NCI-H2196 (cell line): ENCODE results near the gene POLR2M.

Source experiments
- DNase-seq: peaks from one replicate; lab custom pipeline; 2025; ENCODE audit not compliant: unreplicated experiment; lab: John Stamatoyannopoulos, UW

The POLR2M gene

GRCh38 chr15:57735891-57736290 lies 29.4 kb downstream of the POLR2M start:
- DNase-seq, result no peak

GRCh38 chr15:57736591-57736990 lies 30.1 kb downstream of the POLR2M start:
- DNase-seq, result no peak

- no peak for DNase-seq
These were observed 32.3 kb downstream of the POLR2M start for GRCh38 chr15:57738734-57739237.

- no peak for DNase-seq
These were observed 33.5 kb downstream of the POLR2M start for GRCh38 chr15:57740048-57740447.

- no peak for DNase-seq
These were observed 34.6 kb downstream of the POLR2M start for GRCh38 chr15:57741089-57741488.

GRCh38 chr15:57743424-57743823 lies 36.9 kb downstream of the POLR2M start:
- DNase-seq, result no peak

- no peak for DNase-seq
These were observed 40.3 kb downstream of the POLR2M start for GRCh38 chr15:57746786-57747185.

GRCh38 chr15:57747206-57747896 lies 40.8 kb downstream of the POLR2M start:
- DNase-seq, result no peak

- peak; percentile 1 for DNase-seq
These were observed 44.8 kb downstream of the POLR2M start for GRCh38 chr15:57751177-57751800.

GRCh38 chr15:57752436-57752835 lies 45.9 kb downstream of the POLR2M start:
- DNase-seq, result no peak

GRCh38 chr15:57752840-57753239 lies 46.3 kb downstream of the POLR2M start:
- no peak for DNase-seq

GRCh38 chr15:57756466-57756865 lies 50.0 kb downstream of the POLR2M start:
- DNase-seq, result no peak

GRCh38 chr15:57758560-57758959 lies 52.0 kb downstream of the POLR2M start:
- no peak for DNase-seq

GRCh38 chr15:57761562-57761961 lies 55.0 kb downstream of the POLR2M start:
- DNase-seq, result no peak

- no peak for DNase-seq
These were observed 55.8 kb downstream of the POLR2M start for GRCh38 chr15:57762302-57762701.

GRCh38 chr15:57763176-57763964 lies 56.9 kb downstream of the POLR2M start:
- no peak for DNase-seq
